B cell (primary cell): ENCODE measurements around the gene CCDC14. TPM values are rescaled to one million over a fixed set of nuclear protein-coding genes. Genes with fewer than 3 reads are reported as not detected.
"Not testable (repeated sequence)": the region's sequence is repeated elsewhere in the genome, so short reads cannot be mapped to it uniquely, and the experiment has no call there.

Source experiments
- ATAC-seq: fragments of 200-7000 bp; cut with Tn5 transposase; one replicate; pipeline ENCODE4 v1.10.0; 2021; ENCODE audit warnings: low read depth, mild to moderate bottlenecking, moderate number of reproducible peaks, moderate library complexity
- CTCF ChIA-PET: fragments of 350-600 bp; sonication (Branson Sonifier 250); formaldehyde crosslinking; loops from one replicate; lab custom pipeline; 2021; ENCODE audit warnings: antibody characterized with exemption, inconsistent platforms; lab: Charles Lee
- POLR2A ChIA-PET: fragments of 350-600 bp; sonication (Branson Sonifier 250); formaldehyde crosslinking; loops from one replicate; lab custom pipeline; 2021; ENCODE audit warnings: antibody characterized with exemption; lab: Charles Lee
- DNase-seq: peaks from one replicate; pipeline ENCODE4 v3.0.0; 2013
- H2AFZ ChIP-seq: 2 replicates; pipeline ENCODE4 v1.6.1; 2012; ENCODE audit warnings: mild to moderate bottlenecking, low read depth, low read length; ENCODE audit not compliant: insufficient read depth, poor library complexity, severe bottlenecking
- H3K27ac ChIP-seq, 2 donors: 1 replicate in 1 of 2; 2 replicates in 1 of 2; pipeline ENCODE4 v1.5.1; 2012 to 2013; ENCODE audit warnings: low read length in 2 of 2, mild to moderate bottlenecking in 2 of 2, moderate library complexity in 1 of 2
- H3K27me3 ChIP-seq, 4 experiments: fragments of 200-600 bp in 1 of 4; sonication (generic) in 1 of 4; replicated peaks in 1 of 4; 1 replicate in 2 of 4; 2 replicates in 2 of 4; pipeline versions ENCODE4 v1.6.1 to v1.7.0; 2013 to 2016; ENCODE audit warnings: low read length in 3 of 4, mild to moderate bottlenecking in 2 of 4, mixed read lengths in 1 of 4, moderate library complexity in 1 of 4; ENCODE audit not compliant: insufficient read depth in 4 of 4, control insufficient read depth in 3 of 4; ENCODE audit errors: control extremely low read depth in 1 of 4
- H3K36me3 ChIP-seq, 2 experiments: replicated peaks in 1 of 2; 1 replicate in 1 of 2; 2 replicates in 1 of 2; pipeline versions ENCODE4 v1.6.1 to v1.7.1; 2013; ENCODE audit warnings: low read length in 1 of 2; ENCODE audit not compliant: insufficient read depth in 2 of 2, control insufficient read depth in 1 of 2; ENCODE audit errors: control extremely low read depth in 1 of 2, extremely low read depth in 1 of 2
- H3K4me1 ChIP-seq, 2 donors: fragments of 200-600 bp in 1 of 2; sonication (generic) in 1 of 2; 1 replicate in 1 of 2; 2 replicates in 1 of 2; pipeline versions ENCODE4 v1.5.1 to v1.6.1; 2013 to 2017; ENCODE audit warnings: low read length in 2 of 2; ENCODE audit not compliant: control insufficient read depth in 2 of 2, insufficient read depth in 2 of 2
- H3K4me2 ChIP-seq: replicated peaks from 2 replicates; pipeline ENCODE3; 2012; ENCODE audit warnings: mild to moderate bottlenecking, low read depth, low read length; ENCODE audit not compliant: poor library complexity, severe bottlenecking
- H3K4me3 ChIP-seq, 5 experiments: fragments of 200-600 bp in 1 of 5; sonication (generic) in 1 of 5; 1 replicate in 3 of 5; 2 replicates in 2 of 5; pipeline versions ENCODE4 v1.5.1 to v1.7.0; 2011 to 2016; ENCODE audit warnings: low read length in 4 of 5, mild to moderate bottlenecking in 4 of 5, low read depth in 2 of 5, control low read depth in 1 of 5, moderate library complexity in 1 of 5; ENCODE audit not compliant: insufficient read depth in 1 of 5; ENCODE audit errors: control extremely low read depth in 1 of 5, extremely low read depth in 1 of 5
- H3K79me2 ChIP-seq: fragments of 200-600 bp; sonication (generic); one replicate; pipeline ENCODE4 v1.6.0; 2016; ENCODE audit warnings: low read length; ENCODE audit not compliant: control insufficient read depth, insufficient read depth
- H3K9ac ChIP-seq: fragments of 200-600 bp; sonication (generic); 2 replicates; pipeline ENCODE4 v1.6.1; 2017; ENCODE audit warnings: mild to moderate bottlenecking, low read length, moderate library complexity
- H3K9me3 ChIP-seq, 3 donors: one replicate each; pipeline versions ENCODE4 v1.6.1 to v1.7.1; 2013; ENCODE audit warnings: low read length in 2 of 3; ENCODE audit not compliant: control insufficient read depth in 2 of 3, insufficient read depth in 1 of 3; ENCODE audit errors: control extremely low read depth in 1 of 3
- H4K20me1 ChIP-seq: 2 replicates; pipeline ENCODE4 v1.6.0; 2012; ENCODE audit warnings: mild to moderate bottlenecking, low read length; ENCODE audit not compliant: insufficient read depth, control insufficient read depth, poor library complexity, severe bottlenecking
- H3K27ac Mint-ChIP-seq: one replicate; pipeline ENCODE4 v1.8.0; 2021; ENCODE audit warnings: mixed read lengths
- H3K27me3 Mint-ChIP-seq: one replicate; pipeline ENCODE4 v1.8.0; 2021; ENCODE audit warnings: mixed read lengths
- H3K4me1 Mint-ChIP-seq: one replicate; pipeline ENCODE4 v1.8.0; 2021; ENCODE audit warnings: mixed read lengths
- H3K4me3 Mint-ChIP-seq: one replicate; pipeline ENCODE4 v1.8.0; 2021; ENCODE audit warnings: mixed read lengths
- H3K9me3 Mint-ChIP-seq: one replicate; pipeline ENCODE4 v1.8.0; 2022; ENCODE audit warnings: mixed read lengths; ENCODE audit not compliant: insufficient read depth
- WGBS: methylation state at CpG from one replicate; pipeline ENCODE4 v1.1.5; 2013; ENCODE audit warnings: missing lambda C conversion rate; ENCODE audit not compliant: insufficient coverage; 5-methylcytosine and 5-hydroxymethylcytosine counted together
- intact Hi-C: fragments of 100-400 bp; cut with micrococcal nuclease; formaldehyde crosslinking; loops from one replicate; pipeline ENCODE4 v1.10.0; 2022
- polyA plus RNA-seq: library from polyadenylated mRNA; depleted of rRNA; stranded (reverse); fragments of >200 nt; gene quantifications from 2 replicates; pipeline ENCODE4 v1.2.3, GENCODE V29; 2012
- total RNA-seq, 2 donors: library from RNA; stranded (reverse); fragments of 120-200 nt in 1 of 2; gene quantifications; 1 replicate in 1 of 2; 2 replicates in 1 of 2; pipeline versions ENCODE4 v1.2.3 to v1.2.4, GENCODE V29; 2013 to 2022

The CCDC14 gene
- total and polyA plus RNA-seq, 2 donors (not counting 1 experiment from before 2014, with no cell fraction given), result 35.3 to 54.2 TPM

DNA sequence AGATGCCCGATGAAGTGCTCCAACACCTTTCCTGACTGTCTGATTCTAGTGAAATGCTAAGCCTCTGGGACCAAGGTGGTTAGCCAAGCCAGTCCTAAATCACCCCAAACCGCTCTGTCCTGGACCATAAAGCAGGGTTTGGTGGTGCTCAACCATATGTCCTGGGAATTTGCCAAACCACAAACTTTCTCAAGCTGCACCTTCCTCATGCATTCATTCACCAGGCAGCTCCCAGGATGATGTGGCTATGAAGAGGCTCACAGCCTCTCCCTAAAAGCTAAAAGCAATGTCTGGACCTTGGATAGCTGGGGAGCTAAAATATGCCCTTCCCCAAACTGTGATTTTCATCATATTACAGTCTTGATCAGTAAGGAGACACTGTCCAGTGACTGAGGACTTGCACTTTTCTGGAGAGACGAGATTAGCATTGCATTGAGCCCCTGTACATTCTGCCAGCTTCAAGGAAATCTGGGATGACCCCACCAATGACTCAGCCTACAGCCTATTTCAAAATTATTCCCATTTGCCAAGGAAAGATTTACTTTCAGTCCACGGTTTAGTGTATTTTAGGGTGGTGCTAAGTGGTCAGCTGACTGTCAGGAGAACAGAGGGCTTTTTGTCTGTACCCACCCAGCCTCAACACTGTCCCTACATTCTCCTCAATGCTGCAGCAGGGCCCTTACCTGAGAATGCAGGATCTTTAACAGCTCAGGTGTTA, 15.3 kb upstream of the CCDC14 start:
- peaks cover 46% of the 10 kb centered on the region for H3K27me3 Mint-ChIP-seq
- intact Hi-C loops, H3K9me3 Mint-ChIP-seq, DNase-seq, H3K27ac ChIP-seq, H3K4me1 ChIP-seq, H2AFZ ChIP-seq, H4K20me1 ChIP-seq, POLR2A ChIA-PET, ATAC-seq, H3K79me2 ChIP-seq, H3K4me2 ChIP-seq, H3K4me3 Mint-ChIP-seq, CTCF ChIA-PET, H3K9me3 ChIP-seq, H3K4me1 Mint-ChIP-seq, H3K27ac Mint-ChIP-seq, H3K36me3 ChIP-seq, H3K4me3 ChIP-seq, H3K9ac ChIP-seq: not testable (repeated sequence)
- peaks cover 0 to 11% (median 6%) of the 10 kb centered on the region in 4 experiments for H3K27me3 ChIP-seq
- no CpG with 5 or more reads among the region's 4 CpGs for WGBS

DNA sequence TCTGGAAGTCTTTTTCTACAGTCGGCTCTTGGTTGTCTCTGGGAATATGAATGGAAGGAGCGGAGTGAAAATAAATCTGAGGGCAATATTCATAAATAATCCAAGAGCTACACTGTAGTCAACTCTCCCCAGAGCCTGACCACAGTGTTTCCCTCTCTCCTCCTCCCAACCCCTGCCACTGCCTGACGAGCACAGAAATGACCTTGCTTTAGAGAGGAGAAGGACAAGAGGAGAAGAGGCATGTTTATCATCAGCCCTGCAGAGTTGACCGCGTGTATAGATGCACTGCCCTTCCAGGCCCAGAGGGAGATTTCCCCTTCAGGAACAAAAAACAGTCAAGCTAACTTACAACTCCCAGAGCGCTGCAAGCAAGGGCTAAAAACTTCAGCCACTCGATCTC, 14.0 kb upstream of the CCDC14 start:
- POLR2A ChIA-PET, H3K79me2 ChIP-seq, DNase-seq, H3K4me1 Mint-ChIP-seq, H3K4me2 ChIP-seq, H3K4me1 ChIP-seq, H3K9ac ChIP-seq, H4K20me1 ChIP-seq, ATAC-seq, CTCF ChIA-PET, H3K27ac ChIP-seq, H2AFZ ChIP-seq, H3K9me3 ChIP-seq, H3K27me3 ChIP-seq, H3K4me3 ChIP-seq, H3K27ac Mint-ChIP-seq, H3K4me3 Mint-ChIP-seq, H3K36me3 ChIP-seq, H3K9me3 Mint-ChIP-seq, intact Hi-C loops: not testable (repeated sequence)
- H3K27me3 Mint-ChIP-seq, result peaks cover 43% of the 10 kb centered on the region
- WGBS, result no CpG with 5 or more reads among the region's 7 CpGs
